ENCODE results near the gene ENOX2. TPM values are rescaled to one million over a fixed set of nuclear protein-coding genes. Genes with fewer than 3 reads are reported as not detected.

The ENOX2 gene
- polyA plus RNA-seq, 3 donors: 6.8 to 22.1 (median 14.7) TPM

GRCh38 chrX:130702867-130703707 lies 199.9 kb downstream of the ENOX2 start:
- H3K4me1 Mint-ChIP-seq: no peaks in the 10 kb centered on the region
- intact Hi-C loops (cut with micrococcal nuclease): no loop called here
- H3K36me3 ChIP-seq (replicated peaks in 1 of 2; ENCODE audit: control insufficient read depth in 1 of 2, insufficient read depth in 2 of 2, low read length in 2 of 2): peaks cover 4 to 6% of the 10 kb centered on the region in 2 donors
- no peaks in the 10 kb centered on the region for H3K4me1 ChIP-seq (ENCODE audit: control insufficient read depth in 1 of 2, insufficient read depth in 2 of 2, low read length in 2 of 2)
- H3K79me2 ChIP-seq (ENCODE audit: insufficient read depth, low read length): no peaks in the 10 kb centered on the region
- no peak overlapping the region for H3K4me3 Mint-ChIP-seq
- no peak overlapping the region for H3K4me3 ChIP-seq (replicated peaks in 1 of 3; ENCODE audit: low read depth in 2 of 3, low read length in 3 of 3)
- H2AFZ ChIP-seq (ENCODE audit: insufficient read depth, low read depth, low read length, poor library complexity, severe bottlenecking): no peak overlapping the region
- H3K27me3 ChIP-seq (ENCODE audit: control insufficient read depth in 2 of 2, insufficient read depth in 2 of 2, low read length in 2 of 2): no peaks in the 10 kb centered on the region
- no peaks in the 10 kb centered on the region for H4K20me1 ChIP-seq (ENCODE audit: insufficient read depth, low read length)
- peaks cover 0 to 4% (median 2%) of the 10 kb centered on the region in 3 donors for H3K27me3 Mint-ChIP-seq (ENCODE audit: low read depth in 3 of 3)
- peaks cover 0 to 3% (median 0%) of the 10 kb centered on the region in 7 donors for H3K9me3 Mint-ChIP-seq
- no peak overlapping the region for H3K27ac Mint-ChIP-seq
- no peaks in the 10 kb centered on the region for H3K9me3 ChIP-seq (replicated peaks in 1 of 2; ENCODE audit: control insufficient read depth in 1 of 2, insufficient read depth in 1 of 2, low read length in 2 of 2)
- peaks cover 0 to 5% of the 10 kb centered on the region in 2 donors for H3K36me3 Mint-ChIP-seq
- no CpG with 5 or more reads among the region's 6 CpGs for WGBS (ENCODE audit: insufficient coverage)
- H3K27ac ChIP-seq (ENCODE audit: low read depth in 1 of 2, low read length in 2 of 2): no peak overlapping the region
- no peak for DNase-seq
- no peak for TF ChIP-seq CTCF (IDR thresholded peaks at IDR 0.05)
- no peak overlapping the region for H3K4me2 ChIP-seq (replicated peaks; ENCODE audit: extremely low read depth, low read length, poor library complexity, severe bottlenecking)
- no peak overlapping the region for H3K9ac ChIP-seq (ENCODE audit: insufficient read depth, low read length, poor library complexity, severe bottlenecking)

- Mint-ChIP-seq H3K36me3 (peaks cover 0 to 7% of the 10 kb centered on the region in 2 donors), H3K27me3 (ENCODE audit: low read depth in 3 of 3) (peaks cover 0 to 2% (median 0%) of the 10 kb centered on the region in 3 donors), H3K4me3 (no peak overlapping the region), H3K4me1 (no peaks in the 10 kb centered on the region), H3K27ac (no peak overlapping the region), H3K9me3 (no peaks in the 10 kb centered on the region)
- Histone ChIP-seq H3K9ac (ENCODE audit: insufficient read depth, low read length, poor library complexity, severe bottlenecking) (no peak overlapping the region), H3K4me1 (ENCODE audit: control insufficient read depth in 1 of 2, insufficient read depth in 2 of 2, low read length in 2 of 2) (no peaks in the 10 kb centered on the region), H4K20me1 (ENCODE audit: insufficient read depth, low read length) (no peaks in the 10 kb centered on the region), H3K27me3 (ENCODE audit: control insufficient read depth in 2 of 2, insufficient read depth in 2 of 2, low read length in 2 of 2) (no peaks in the 10 kb centered on the region), H3K9me3 (replicated peaks in 1 of 2; ENCODE audit: control insufficient read depth in 1 of 2, insufficient read depth in 1 of 2, low read length in 2 of 2) (no peaks in the 10 kb centered on the region), H3K79me2 (ENCODE audit: insufficient read depth, low read length) (no peaks in the 10 kb centered on the region), H2AFZ (ENCODE audit: insufficient read depth, low read depth, low read length, poor library complexity, severe bottlenecking) (no peak overlapping the region), H3K4me3 (replicated peaks in 1 of 3; ENCODE audit: low read depth in 2 of 3, low read length in 3 of 3) (no peak overlapping the region), H3K4me2 (replicated peaks; ENCODE audit: extremely low read depth, low read length, poor library complexity, severe bottlenecking) (no peak overlapping the region), H3K27ac (ENCODE audit: low read depth in 1 of 2, low read length in 2 of 2) (no peak overlapping the region), H3K36me3 (replicated peaks in 1 of 2; ENCODE audit: control insufficient read depth in 1 of 2, insufficient read depth in 2 of 2, low read length in 2 of 2) (peaks cover 4 to 6% of the 10 kb centered on the region in 2 donors)
- no peak for TF ChIP-seq CTCF (IDR thresholded peaks at IDR 0.05)
- intact Hi-C loops (cut with micrococcal nuclease): no loop called here
- no peak for DNase-seq
Measured at GRCh38 chrX:130700629-130701028, 202.4 kb downstream of the ENOX2 start.

Data from CD14-positive monocyte (primary cell).